Naive thymus-derived CD4-positive, alpha-beta T cell (primary cell): ENCODE measurements around the gene ELL. TPM values are rescaled to one million over a fixed set of nuclear protein-coding genes. Genes with fewer than 3 reads are reported as not detected.

Source experiments
- ATAC-seq: fragments of 150-1000 bp; cut with Tn5 transposase; 2 replicates; pipeline ENCODE4 v1.10.0; 2021; ENCODE audit warnings: mild to moderate bottlenecking, moderate library complexity
- CTCF ChIA-PET: fragments of 350-600 bp; sonication (Branson Sonifier 250); formaldehyde crosslinking; loops from one replicate; lab custom pipeline; 2021; ENCODE audit warnings: antibody characterized with exemption; lab: Charles Lee
- POLR2A ChIA-PET: fragments of 350-600 bp; sonication (Branson Sonifier 250); formaldehyde crosslinking; loops from one replicate; lab custom pipeline; 2021; ENCODE audit warnings: antibody characterized with exemption, inconsistent platforms; lab: Charles Lee
- DNase-seq, 9 donors: peaks; one replicate each; pipeline versions ENCODE4 v3.0.0 to v3.0.0-alpha.2; 2020 to 2022; ENCODE audit warnings: mixed read lengths in 1 of 9
- H3K27ac ChIP-seq: one replicate; pipeline ENCODE4 v1.7.0; 2013; ENCODE audit warnings: mild to moderate bottlenecking, low read depth, low read length, moderate library complexity
- H3K27me3 ChIP-seq, 2 donors: one replicate each; pipeline ENCODE4 v1.7.0; 2013; ENCODE audit warnings: low read length in 2 of 2, mild to moderate bottlenecking in 2 of 2, moderate library complexity in 2 of 2; ENCODE audit not compliant: control insufficient read depth in 2 of 2, insufficient read depth in 2 of 2
- H3K36me3 ChIP-seq, 3 experiments: 1 replicate in 2 of 3; 2 replicates in 1 of 3; pipeline ENCODE4 v1.7.0; 2013; ENCODE audit warnings: low read length in 3 of 3, mild to moderate bottlenecking in 3 of 3, moderate library complexity in 1 of 3; ENCODE audit not compliant: insufficient read depth in 3 of 3, control insufficient read depth in 2 of 3
- H3K4me1 ChIP-seq, 2 donors: one replicate each; pipeline ENCODE4 v1.7.0; 2013; ENCODE audit warnings: low read length in 2 of 2, mild to moderate bottlenecking in 2 of 2, moderate library complexity in 1 of 2; ENCODE audit not compliant: control insufficient read depth in 2 of 2, insufficient read depth in 2 of 2
- H3K4me3 ChIP-seq: 2 replicates; pipeline ENCODE4 v1.7.0; 2013; ENCODE audit warnings: mild to moderate bottlenecking, low read length
- H3K9me3 ChIP-seq, 3 experiments: 1 replicate in 2 of 3; 2 replicates in 1 of 3; pipeline ENCODE4 v1.7.0; 2013; ENCODE audit warnings: low read length in 3 of 3; ENCODE audit not compliant: control insufficient read depth in 2 of 3
- H3K27ac Mint-ChIP-seq, 9 donors: one replicate each; pipeline ENCODE4 v1.8.0; 2020 to 2022; ENCODE audit warnings: mixed read lengths in 9 of 9, mild to moderate bottlenecking in 8 of 9, moderate library complexity in 5 of 9, inconsistent platforms in 2 of 9
- H3K27me3 Mint-ChIP-seq, 5 donors: one replicate each; pipeline ENCODE4 v1.8.0; 2021 to 2022; ENCODE audit warnings: mixed read lengths in 5 of 5, mild to moderate bottlenecking in 1 of 5
- H3K36me3 Mint-ChIP-seq, 5 donors: one replicate each; pipeline ENCODE4 v1.8.0; 2020 to 2022; ENCODE audit warnings: mixed read lengths in 5 of 5, mild to moderate bottlenecking in 3 of 5, inconsistent platforms in 1 of 5
- H3K4me1 Mint-ChIP-seq, 7 donors: one replicate each; pipeline ENCODE4 v1.8.0; 2020 to 2022; ENCODE audit warnings: mixed read lengths in 7 of 7, mild to moderate bottlenecking in 3 of 7, inconsistent platforms in 1 of 7
- H3K4me3 Mint-ChIP-seq, 10 donors: one replicate each; pipeline ENCODE4 v1.8.0; 2020 to 2022; ENCODE audit warnings: mild to moderate bottlenecking in 10 of 10, mixed read lengths in 10 of 10, moderate library complexity in 6 of 10, inconsistent platforms in 2 of 10
- H3K9me3 Mint-ChIP-seq, 11 donors: one replicate each; pipeline ENCODE4 v1.8.0; 2020 to 2022; ENCODE audit warnings: mixed read lengths in 11 of 11, mild to moderate bottlenecking in 4 of 11, inconsistent platforms in 1 of 11, moderate library complexity in 1 of 11
- intact Hi-C, 2 donors: fragments of 100-400 bp; cut with micrococcal nuclease; formaldehyde crosslinking; loops; one replicate each; pipeline ENCODE4 v1.15.1; 2023
- polyA plus RNA-seq, 2 donors: library from polyadenylated mRNA; unstranded; fragments of 300-500 nt; fragmentation: Illumina TruSeq; gene quantifications; one replicate each; pipeline ENCODE4 v1.2.3, GENCODE V29; 2021
- total RNA-seq, 6 experiments: library from RNA in 5 of 6; stranded (reverse) in 5 of 6; gene quantifications; 1 replicate in 5 of 6; 2 replicates in 1 of 6; pipeline ENCODE4 v1.2.3 and lab custom pipeline; 2021 to 2026

Gene ELL
- total and polyA plus RNA-seq, 7 experiments from 2014 or later = 8.9 to 70.4 (median 22.1) TPM

DNA sequence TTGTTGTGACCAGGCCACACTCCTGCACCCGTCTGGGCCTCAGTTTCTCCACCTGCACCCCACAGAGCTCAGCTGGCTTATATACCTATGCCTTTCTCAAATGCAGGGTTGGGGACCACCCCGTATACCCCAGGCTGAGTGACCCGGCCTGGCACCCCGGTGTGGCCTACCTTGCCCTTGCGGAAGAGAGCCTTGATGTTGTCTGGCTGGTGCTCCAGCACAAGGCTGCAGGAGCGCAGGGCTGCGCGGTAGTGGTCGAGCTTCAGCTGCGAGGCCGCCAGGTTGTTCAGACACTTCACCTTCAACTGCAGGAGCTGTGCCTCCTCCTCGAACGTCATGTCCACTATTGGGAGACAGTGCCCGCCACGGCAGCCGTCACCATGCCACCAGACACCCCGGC, 15.6 kb upstream of the ELL start:
- no peak for ATAC-seq
- peaks cover 3 to 21% (median 5%) of the 10 kb centered on the region in 5 donors for H3K36me3 Mint-ChIP-seq
- peaks cover 4 to 17% (median 13%) of the 10 kb centered on the region in 7 donors for H3K4me1 Mint-ChIP-seq
- H3K9me3 ChIP-seq = no peaks in the 10 kb centered on the region
- H3K4me1 ChIP-seq = peaks cover 5 to 12% of the 10 kb centered on the region in 2 donors
- H3K27ac ChIP-seq = no peak overlapping the region
- ChIA-PET POLR2A (interaction anchor here (1.6 kb wide), 1 partner anchor 14 kb away, joined by 7 read pairs; no protein-coding TSS in a partner anchor), CTCF (no interaction called here)
- no peaks in the 10 kb centered on the region for H3K27me3 ChIP-seq
- no peaks in the 10 kb centered on the region for H3K9me3 Mint-ChIP-seq
- H3K4me3 Mint-ChIP-seq = no peak overlapping the region
- no peaks in the 10 kb centered on the region for H3K27me3 Mint-ChIP-seq
- H3K4me3 ChIP-seq = no peak overlapping the region
- intact Hi-C loops = no loop called here
- no peak overlapping the region for H3K27ac Mint-ChIP-seq
- no peak for DNase-seq
- peaks cover 0 to 70% (median 7%) of the 10 kb centered on the region in 3 experiments for H3K36me3 ChIP-seq

DNA sequence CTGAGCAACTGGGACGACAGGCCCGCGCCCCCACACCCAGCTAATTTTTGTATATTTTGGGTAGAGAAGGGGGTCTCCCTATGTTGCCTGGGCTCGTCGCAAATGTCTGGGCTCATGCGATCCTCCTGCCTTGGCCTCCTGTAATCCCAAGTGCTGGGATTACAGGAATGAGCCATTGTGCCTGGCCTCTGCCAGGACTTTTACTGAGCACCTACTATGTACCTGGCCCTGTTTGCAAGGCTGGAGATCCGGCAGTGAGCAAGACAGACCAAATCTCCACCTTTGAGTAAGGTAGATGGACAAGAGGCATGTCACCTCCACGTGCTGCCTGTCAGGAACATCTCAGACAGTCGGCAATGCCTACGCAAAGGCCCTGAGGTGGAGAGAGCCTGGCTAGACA, 14.6 kb upstream of the ELL start:
- no peak overlapping the region for H3K27ac ChIP-seq
- Mint-ChIP-seq H3K4me3 (no peak overlapping the region), H3K27ac (peak overlapping the region in 1 of 9 donors; percentile 46), H3K27me3 (no peaks in the 10 kb centered on the region), H3K4me1 (peaks cover 0 to 9% (median 6%) of the 10 kb centered on the region in 7 donors), H3K36me3 (peaks cover 3 to 24% (median 5%) of the 10 kb centered on the region in 5 donors), H3K9me3 (no peaks in the 10 kb centered on the region)
- H3K36me3 ChIP-seq = peaks cover 0 to 78% (median 7%) of the 10 kb centered on the region in 3 experiments
- peaks cover 0 to 3% of the 10 kb centered on the region in 2 donors for H3K4me1 ChIP-seq
- POLR2A ChIA-PET = no interaction called here
- DNase-seq = no peak
- no peaks in the 10 kb centered on the region for H3K27me3 ChIP-seq
- H3K9me3 ChIP-seq = no peaks in the 10 kb centered on the region
- H3K4me3 ChIP-seq = no peak overlapping the region
- CTCF ChIA-PET = no interaction called here
- intact Hi-C loops = no loop called here
- no peak for ATAC-seq

DNA sequence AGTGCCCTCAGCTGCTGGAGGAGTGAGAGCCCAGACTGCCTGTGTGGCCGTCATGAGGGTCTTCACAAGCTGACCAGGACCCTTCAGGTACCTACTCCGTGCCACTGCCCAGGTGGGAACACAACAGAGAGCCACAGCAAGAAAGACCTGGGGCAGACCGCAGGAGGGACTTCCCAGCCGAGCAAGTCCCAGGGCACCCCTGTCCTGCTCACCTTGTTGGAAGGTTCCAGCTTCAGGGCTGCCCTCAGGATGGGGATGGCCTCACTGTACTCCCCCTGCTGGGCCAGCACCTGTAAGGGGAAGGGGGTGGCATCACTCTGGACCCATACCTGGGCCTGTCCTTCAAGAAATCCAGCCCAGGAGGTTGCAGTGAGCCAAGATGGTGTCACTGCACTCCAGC, 11.2 kb upstream of the ELL start:
- H3K36me3 Mint-ChIP-seq = peaks cover 3 to 22% (median 5%) of the 10 kb centered on the region in 5 donors
- CTCF ChIA-PET = no interaction called here
- no peaks in the 10 kb centered on the region for H3K27me3 ChIP-seq
- no peaks in the 10 kb centered on the region for H3K9me3 ChIP-seq
- H3K4me3 ChIP-seq = no peak overlapping the region
- H3K4me1 Mint-ChIP-seq = no peaks in the 10 kb centered on the region
- H3K27ac ChIP-seq = no peak overlapping the region
- no peaks in the 10 kb centered on the region for H3K27me3 Mint-ChIP-seq
- intact Hi-C loops = no loop called here
- H3K4me1 ChIP-seq = no peaks in the 10 kb centered on the region
- no peaks in the 10 kb centered on the region for H3K9me3 Mint-ChIP-seq
- H3K27ac Mint-ChIP-seq = peak overlapping the region in 1 of 9 donors; percentile 36
- H3K36me3 ChIP-seq = peaks cover 0 to 56% (median 7%) of the 10 kb centered on the region in 3 experiments
- H3K4me3 Mint-ChIP-seq = no peak overlapping the region
- no peak for DNase-seq
- ATAC-seq = no peak
- POLR2A ChIA-PET = interaction anchor here (0.9 kb wide), 1 partner anchor 10 kb away, joined by 3 read pairs; no protein-coding TSS in a partner anchor

DNA sequence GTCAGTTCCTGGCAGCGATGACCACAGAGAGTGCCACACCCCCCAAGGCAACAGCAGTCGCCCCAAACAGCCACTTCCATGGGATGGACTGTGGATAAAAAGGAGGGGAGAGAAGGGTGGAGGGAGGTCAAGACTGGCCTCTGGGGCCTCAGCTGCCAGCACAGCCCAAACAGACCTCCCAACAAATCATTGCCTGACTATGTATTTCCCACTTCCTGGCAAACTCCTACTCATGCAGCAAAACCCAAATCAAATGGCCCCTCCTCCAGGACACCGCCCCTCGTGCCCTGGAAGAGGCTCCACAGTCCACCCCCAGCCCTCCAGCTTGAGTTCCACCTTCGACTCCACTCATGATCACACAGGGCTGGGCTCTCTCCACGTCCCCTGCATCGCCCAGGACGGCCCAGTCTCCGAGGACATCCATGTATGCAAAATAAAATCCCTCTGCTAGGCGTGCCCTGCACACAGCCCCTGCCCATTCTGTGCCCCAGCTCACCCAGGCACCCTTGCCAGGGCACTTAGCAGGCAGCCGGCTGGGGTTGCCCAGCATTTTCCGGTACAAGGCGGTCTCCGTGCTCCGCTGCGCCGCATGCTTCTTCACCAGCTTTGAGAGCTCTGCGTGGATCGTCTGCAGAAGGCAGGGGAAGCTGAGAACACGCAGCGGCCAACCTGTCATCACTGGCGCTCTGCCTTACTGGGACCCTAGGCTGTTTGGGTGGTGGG, 10.5 kb upstream of the ELL start:
- Histone ChIP-seq H3K36me3 (peaks cover 0 to 48% (median 7%) of the 10 kb centered on the region in 3 experiments), H3K4me3 (no peak overlapping the region), H3K9me3 (no peaks in the 10 kb centered on the region), H3K27ac (no peak overlapping the region), H3K4me1 (no peaks in the 10 kb centered on the region), H3K27me3 (no peaks in the 10 kb centered on the region)
- H3K4me3 Mint-ChIP-seq = no peak overlapping the region
- H3K4me1 Mint-ChIP-seq = no peaks in the 10 kb centered on the region
- ATAC-seq = no peak
- peaks cover 3 to 18% (median 5%) of the 10 kb centered on the region in 5 donors for H3K36me3 Mint-ChIP-seq
- intact Hi-C loops = no loop called here
- DNase-seq = no peak
- ChIA-PET CTCF (no interaction called here), POLR2A (interaction anchor here (0.5 kb wide), 1 partner anchor 297 kb away, joined by 4 read pairs; no protein-coding TSS in a partner anchor)
- peak overlapping the region in 1 of 9 donors; percentile 75 for H3K27ac Mint-ChIP-seq
- no peaks in the 10 kb centered on the region for H3K27me3 Mint-ChIP-seq
- H3K9me3 Mint-ChIP-seq = no peaks in the 10 kb centered on the region

DNA sequence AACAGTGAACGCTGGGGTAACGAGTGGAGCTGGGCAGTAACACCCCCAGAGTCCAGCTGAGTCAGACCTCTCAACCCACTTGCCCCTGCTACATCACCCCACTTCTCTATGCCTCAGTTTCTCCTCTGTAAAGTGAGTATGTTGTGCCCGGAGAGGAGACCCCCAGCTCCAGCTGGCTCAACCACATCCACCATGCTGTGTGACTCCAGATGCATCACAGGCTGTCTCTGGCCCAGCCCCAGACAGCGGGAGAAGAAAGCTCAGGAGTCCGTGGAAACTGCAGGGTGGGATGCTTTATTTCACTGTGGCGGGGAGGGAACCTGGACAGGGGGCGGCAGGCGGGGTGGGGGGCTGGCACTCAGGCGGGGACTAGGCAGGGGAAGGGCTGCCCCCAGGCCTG, 9.6 kb upstream of the ELL start:
- CTCF ChIA-PET = no interaction called here
- H3K27ac Mint-ChIP-seq = no peak overlapping the region
- DNase-seq = no peak

DNA sequence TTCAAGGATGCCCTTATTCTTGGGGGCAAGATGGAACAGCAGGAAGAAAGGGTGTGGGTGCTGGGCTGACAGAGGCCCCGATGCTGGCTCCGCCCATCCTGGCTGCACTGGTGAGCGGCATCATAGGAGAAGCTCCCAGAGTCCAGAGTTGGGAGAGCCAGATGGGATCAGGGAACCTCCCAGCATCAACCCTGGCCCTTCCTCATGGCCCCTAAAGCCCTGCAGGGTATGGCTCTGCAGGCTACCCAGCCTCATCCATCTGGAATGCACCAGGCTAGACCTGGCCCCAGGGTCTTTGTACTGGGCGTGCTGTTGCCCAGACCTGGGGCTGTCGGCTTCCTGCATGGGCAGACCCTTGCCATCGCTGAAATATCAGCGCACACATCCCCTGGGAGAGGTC, 7.9 kb upstream of the ELL start:
- H3K27me3 Mint-ChIP-seq = no peaks in the 10 kb centered on the region
- Histone ChIP-seq H3K27me3 (no peaks in the 10 kb centered on the region), H3K36me3 (peaks cover 0 to 27% (median 3%) of the 10 kb centered on the region in 3 experiments), H3K4me3 (no peak overlapping the region), H3K4me1 (no peaks in the 10 kb centered on the region), H3K9me3 (no peaks in the 10 kb centered on the region), H3K27ac (no peak overlapping the region)
- DNase-seq = no peak
- POLR2A ChIA-PET = interaction anchor here (0.6 to 1.5 kb wide), 5 partner anchors 8 to 245 kb away, joined by 3 to 4 read pairs (median 3); partner anchors contain the start of gene KXD1
- ATAC-seq = no peak
- no peaks in the 10 kb centered on the region for H3K9me3 Mint-ChIP-seq
- no peaks in the 10 kb centered on the region for H3K4me1 Mint-ChIP-seq
- H3K27ac Mint-ChIP-seq = no peak overlapping the region
- no peak overlapping the region for H3K4me3 Mint-ChIP-seq
- CTCF ChIA-PET = no interaction called here
- H3K36me3 Mint-ChIP-seq = peaks cover 0 to 9% (median 0%) of the 10 kb centered on the region in 5 donors
- intact Hi-C loops = loop anchor here in 1 of 2 donors (10.0 kb wide), 3 partner anchors 65 to 1225 kb away; partner anchors contain the start of genes ABHD8, DDA1 and MRPL34

More for the DNA sequence above, 9.6 kb upstream of the ELL start:
- Histone ChIP-seq H3K27me3 (no peaks in the 10 kb centered on the region), H3K4me3 (no peak overlapping the region), H3K4me1 (no peaks in the 10 kb centered on the region), H3K9me3 (no peaks in the 10 kb centered on the region), H3K36me3 (peaks cover 0 to 40% (median 4%) of the 10 kb centered on the region in 3 experiments), H3K27ac (no peak overlapping the region)
- Mint-ChIP-seq H3K4me1 (no peaks in the 10 kb centered on the region), H3K9me3 (no peaks in the 10 kb centered on the region), H3K36me3 (peaks cover 1 to 14% (median 2%) of the 10 kb centered on the region in 5 donors), H3K27me3 (no peaks in the 10 kb centered on the region), H3K4me3 (peak overlapping the region in 1 of 10 donors; percentile 65)
- POLR2A ChIA-PET = interaction anchor here (0.9 kb wide), 1 partner anchor 10 kb away, joined by 4 read pairs; the partner anchor contains the start of gene ELL
- ATAC-seq = no peak
- intact Hi-C loops = no loop called here
